Amygdala (tissue), 56 donors: Measurements from ENCODE around the gene TRIO.
A peak's percentile ranks its signal among the peaks of the same experiment; 100 is the strongest.
"Not testable (repeated sequence)": the region's sequence is repeated elsewhere in the genome, so short reads cannot be mapped to it uniquely, and the experiment has no call there.

ENCODE experiments used
- DNase-seq, 56 donors: peaks; one replicate each; lab custom pipeline; 2025; lab: John Stamatoyannopoulos, UW

The TRIO gene

GRCh38 chr5:14547666-14548065 lies 404.5 kb downstream of the TRIO start:
- no peak for DNase-seq

DNA sequence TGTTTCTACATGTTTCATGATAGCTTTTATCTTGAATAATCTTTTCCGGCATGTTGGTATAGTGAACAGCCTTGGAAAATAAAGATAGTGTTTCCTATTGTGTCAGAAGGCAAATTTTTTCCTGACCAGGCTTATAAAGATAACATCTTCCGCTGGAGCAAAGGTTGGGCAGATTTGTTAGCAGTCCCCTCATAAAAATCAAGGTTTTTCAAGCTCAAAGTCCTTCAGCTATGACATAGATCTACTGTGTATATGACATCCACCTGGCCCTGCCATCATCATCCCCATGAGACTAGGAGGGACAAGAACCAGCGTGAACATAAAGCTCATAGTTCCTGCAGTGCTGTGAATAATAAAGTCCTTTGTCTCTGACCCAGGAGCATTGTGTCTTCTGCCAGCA lies 408.1 kb downstream of the TRIO start:
- no peak for DNase-seq

DNA sequence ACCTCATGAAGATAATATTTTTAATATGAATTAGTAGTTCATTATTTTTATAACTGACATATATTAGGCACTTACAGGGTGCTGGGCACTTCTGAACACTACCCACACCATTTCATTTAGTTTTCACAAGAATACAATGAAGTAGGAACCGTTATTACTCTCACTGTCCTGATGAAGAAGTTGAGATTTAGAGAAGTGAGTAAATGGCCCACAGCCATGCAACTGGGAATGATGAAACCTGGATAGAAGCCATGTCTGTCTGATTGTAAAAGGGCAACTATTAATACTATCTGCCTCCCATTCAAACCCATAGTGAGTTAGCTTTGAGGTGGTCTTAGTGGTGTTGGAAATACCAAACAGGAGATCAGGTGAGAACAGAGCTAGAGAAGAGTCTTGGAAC lies 408.9 kb downstream of the TRIO start:
- DNase-seq, result peak in 1 of 56 donors; percentile 21

DNA sequence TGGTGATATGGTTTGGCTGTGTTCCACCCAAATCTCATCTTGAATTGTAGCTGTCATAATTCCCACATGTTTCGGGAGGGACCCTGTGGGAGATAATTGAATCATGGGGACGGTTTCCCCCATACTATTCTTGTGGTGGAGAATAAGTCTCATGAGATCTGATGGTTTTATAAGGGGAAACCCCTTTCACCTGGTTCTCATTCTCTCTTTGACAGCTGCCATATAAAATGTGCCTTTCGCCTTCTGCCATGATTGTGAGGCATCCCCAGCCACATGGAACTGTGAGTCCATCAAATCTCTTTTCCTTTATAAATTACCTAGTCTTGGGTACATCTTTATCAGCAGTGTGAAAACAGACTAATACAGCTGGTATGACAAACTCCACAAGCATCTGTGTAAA lies 411.1 kb downstream of the TRIO start:
- not testable (repeated sequence) for DNase-seq

- DNase-seq, result no peak
Observed at GRCh38 chr5:14556015-14556414, 412.9 kb downstream of the TRIO start.

GRCh38 chr5:14557203-14557770 lies 414.1 kb downstream of the TRIO start:
- DNase-seq, result peak in 1 of 56 donors; percentile 20

- no peak for DNase-seq
Observed at GRCh38 chr5:14557791-14558415, 414.8 kb downstream of the TRIO start.
